Naive thymus-derived CD4-positive, alpha-beta T cell (primary cell): ENCODE results near the gene FAM83E. TPM values are rescaled to one million over a fixed set of nuclear protein-coding genes. Genes with fewer than 3 reads are reported as not detected.

Experiments
- ATAC-seq: fragments of 150-1000 bp; cut with Tn5 transposase; 2 replicates; pipeline ENCODE4 v1.10.0; 2021; ENCODE audit warnings: mild to moderate bottlenecking, moderate library complexity
- CTCF ChIA-PET: fragments of 350-600 bp; sonication (Branson Sonifier 250); formaldehyde crosslinking; loops from one replicate; lab custom pipeline; 2021; ENCODE audit warnings: antibody characterized with exemption; lab: Charles Lee
- POLR2A ChIA-PET: fragments of 350-600 bp; sonication (Branson Sonifier 250); formaldehyde crosslinking; loops from one replicate; lab custom pipeline; 2021; ENCODE audit warnings: antibody characterized with exemption, inconsistent platforms; lab: Charles Lee
- DNase-seq, 9 donors: peaks; one replicate each; pipeline versions ENCODE4 v3.0.0 to v3.0.0-alpha.2; 2020 to 2022; ENCODE audit warnings: mixed read lengths in 1 of 9
- H3K27ac ChIP-seq: one replicate; pipeline ENCODE4 v1.7.0; 2013; ENCODE audit warnings: mild to moderate bottlenecking, low read depth, low read length, moderate library complexity
- H3K27me3 ChIP-seq, 2 donors: one replicate each; pipeline ENCODE4 v1.7.0; 2013; ENCODE audit warnings: low read length in 2 of 2, mild to moderate bottlenecking in 2 of 2, moderate library complexity in 2 of 2; ENCODE audit not compliant: control insufficient read depth in 2 of 2, insufficient read depth in 2 of 2
- H3K36me3 ChIP-seq, 3 experiments: 1 replicate in 2 of 3; 2 replicates in 1 of 3; pipeline ENCODE4 v1.7.0; 2013; ENCODE audit warnings: low read length in 3 of 3, mild to moderate bottlenecking in 3 of 3, moderate library complexity in 1 of 3; ENCODE audit not compliant: insufficient read depth in 3 of 3, control insufficient read depth in 2 of 3
- H3K4me1 ChIP-seq, 2 donors: one replicate each; pipeline ENCODE4 v1.7.0; 2013; ENCODE audit warnings: low read length in 2 of 2, mild to moderate bottlenecking in 2 of 2, moderate library complexity in 1 of 2; ENCODE audit not compliant: control insufficient read depth in 2 of 2, insufficient read depth in 2 of 2
- H3K4me3 ChIP-seq: 2 replicates; pipeline ENCODE4 v1.7.0; 2013; ENCODE audit warnings: mild to moderate bottlenecking, low read length
- H3K9me3 ChIP-seq, 3 experiments: 1 replicate in 2 of 3; 2 replicates in 1 of 3; pipeline ENCODE4 v1.7.0; 2013; ENCODE audit warnings: low read length in 3 of 3; ENCODE audit not compliant: control insufficient read depth in 2 of 3
- H3K27ac Mint-ChIP-seq, 9 donors: one replicate each; pipeline ENCODE4 v1.8.0; 2020 to 2022; ENCODE audit warnings: mixed read lengths in 9 of 9, mild to moderate bottlenecking in 8 of 9, moderate library complexity in 5 of 9, inconsistent platforms in 2 of 9
- H3K27me3 Mint-ChIP-seq, 5 donors: one replicate each; pipeline ENCODE4 v1.8.0; 2021 to 2022; ENCODE audit warnings: mixed read lengths in 5 of 5, mild to moderate bottlenecking in 1 of 5
- H3K36me3 Mint-ChIP-seq, 5 donors: one replicate each; pipeline ENCODE4 v1.8.0; 2020 to 2022; ENCODE audit warnings: mixed read lengths in 5 of 5, mild to moderate bottlenecking in 3 of 5, inconsistent platforms in 1 of 5
- H3K4me1 Mint-ChIP-seq, 7 donors: one replicate each; pipeline ENCODE4 v1.8.0; 2020 to 2022; ENCODE audit warnings: mixed read lengths in 7 of 7, mild to moderate bottlenecking in 3 of 7, inconsistent platforms in 1 of 7
- H3K4me3 Mint-ChIP-seq, 10 donors: one replicate each; pipeline ENCODE4 v1.8.0; 2020 to 2022; ENCODE audit warnings: mild to moderate bottlenecking in 10 of 10, mixed read lengths in 10 of 10, moderate library complexity in 6 of 10, inconsistent platforms in 2 of 10
- H3K9me3 Mint-ChIP-seq, 11 donors: one replicate each; pipeline ENCODE4 v1.8.0; 2020 to 2022; ENCODE audit warnings: mixed read lengths in 11 of 11, mild to moderate bottlenecking in 4 of 11, inconsistent platforms in 1 of 11, moderate library complexity in 1 of 11
- intact Hi-C, 2 donors: fragments of 100-400 bp; cut with micrococcal nuclease; formaldehyde crosslinking; loops; one replicate each; pipeline ENCODE4 v1.15.1; 2023
- polyA plus RNA-seq, 2 donors: library from polyadenylated mRNA; unstranded; fragments of 300-500 nt; fragmentation: Illumina TruSeq; gene quantifications; one replicate each; pipeline ENCODE4 v1.2.3, GENCODE V29; 2021
- total RNA-seq, 6 experiments: library from RNA in 5 of 6; stranded (reverse) in 5 of 6; gene quantifications; 1 replicate in 5 of 6; 2 replicates in 1 of 6; pipeline ENCODE4 v1.2.3 and lab custom pipeline; 2021 to 2026

Gene FAM83E
- total and polyA plus RNA-seq, 7 experiments from 2014 or later: 0.66 to 3.7 (median 2.4) TPM; not detected in 2

- POLR2A ChIA-PET: no interaction called here
- no peak overlapping the region for H3K27ac ChIP-seq
- no peaks in the 10 kb centered on the region for H3K27me3 ChIP-seq
- Mint-ChIP-seq H3K9me3 (no peaks in the 10 kb centered on the region), H3K36me3 (no peaks in the 10 kb centered on the region), H3K4me1 (no peaks in the 10 kb centered on the region), H3K27me3 (peaks cover 0 to 12% (median 3%) of the 10 kb centered on the region in 5 donors), H3K27ac (no peak overlapping the region), H3K4me3 (no peak overlapping the region)
- no peaks in the 10 kb centered on the region for H3K9me3 ChIP-seq
- no peak overlapping the region for H3K4me3 ChIP-seq
- DNase-seq (no peak), ATAC-seq (no peak)
- CTCF ChIA-PET: no interaction called here
- intact Hi-C loops: no loop called here
- H3K36me3 ChIP-seq: no peaks in the 10 kb centered on the region
- H3K4me1 ChIP-seq: no peaks in the 10 kb centered on the region
These were observed 49.8 kb downstream of the FAM83E start for GRCh38 chr19:48565090-48565489.

Other genes starting within 250 kb of the FAM83E start
- gene KDELR1, start 223.5 kb downstream of the FAM83E start, total RNA-seq: 10 to 100 TPM; 42.7 to 73.9 (median 52.3) TPM
- 10 to 100 TPM; 22.2 to 24.3 TPM for gene KDELR1, start 223.5 kb downstream of the FAM83E start, polyA plus RNA-seq
- under 1 TPM; 0.08 to 0.39 (median 0.11) TPM for gene GRIN2D, start 221.4 kb downstream of the FAM83E start, total RNA-seq
- not detected for gene GRIN2D, start 221.4 kb downstream of the FAM83E start, polyA plus RNA-seq
- gene GRWD1, start 169.1 kb downstream of the FAM83E start, total RNA-seq: 10 to 100 TPM; 26.1 to 45.8 (median 36.3) TPM
- gene GRWD1, start 169.1 kb downstream of the FAM83E start, polyA plus RNA-seq: 10 to 100 TPM; 42.8 to 51.6 TPM
- 1 to 10 TPM; 1.5 to 3.9 (median 2.4) TPM for gene KCNJ14, start 159.5 kb downstream of the FAM83E start, total RNA-seq
- under 1 TPM; 0.05 to 0.21 TPM for gene KCNJ14, start 159.5 kb downstream of the FAM83E start, polyA plus RNA-seq
- gene CYTH2, start 145.7 kb downstream of the FAM83E start, total RNA-seq: 10 to 100 TPM; 41.0 to 82.1 (median 54.9) TPM
- gene CYTH2, start 145.7 kb downstream of the FAM83E start, polyA plus RNA-seq: 10 to 100 TPM; 23.6 to 37.3 TPM
- gene LMTK3, start 103.2 kb downstream of the FAM83E start, total RNA-seq: 10 to 100 TPM in 4 of 5 experiments, 1 to 10 TPM in 1; 5.3 to 21.4 (median 19.2) TPM
- gene LMTK3, start 103.2 kb downstream of the FAM83E start, polyA plus RNA-seq: under 1 TPM in 1 of 2 donors, not detected in 1; 0.03 TPM
- gene SULT2B1, start 62.9 kb downstream of the FAM83E start, total RNA-seq: not detected
- gene SULT2B1, start 62.9 kb downstream of the FAM83E start, polyA plus RNA-seq: under 1 TPM in 1 of 2 donors, not detected in 1; 0.41 TPM
- gene SPACA4, start 8.3 kb downstream of the FAM83E start, total RNA-seq: not detected
- not detected for gene SPACA4, start 8.3 kb downstream of the FAM83E start, polyA plus RNA-seq
- 1,000 to 10,000 TPM; 1,570 to 2,826 (median 2,745) TPM for gene RPL18, start 4.1 kb upstream of the FAM83E start, total RNA-seq
- gene RPL18, start 4.1 kb upstream of the FAM83E start, polyA plus RNA-seq: 1,000 to 10,000 TPM; 2,813 to 2,817 TPM
- gene SPHK2, start 4.4 kb upstream of the FAM83E start, total RNA-seq: 10 to 100 TPM; 20.1 to 34.7 (median 30.5) TPM
- gene SPHK2, start 4.4 kb upstream of the FAM83E start, polyA plus RNA-seq: 10 to 100 TPM; 11.2 to 11.7 TPM
- 10 to 100 TPM; 11.9 to 79.9 (median 33.2) TPM for gene DBP, start 22.3 kb upstream of the FAM83E start, total RNA-seq
- gene DBP, start 22.3 kb upstream of the FAM83E start, polyA plus RNA-seq: 100 to 1,000 TPM in 1 of 2 donors, 10 to 100 TPM in 1; 61.7 to 130 TPM
- 10 to 100 TPM in 4 of 5 experiments, 1 to 10 TPM in 1; 7.5 to 20.5 (median 12.5) TPM for gene CA11, start 31.1 kb upstream of the FAM83E start, total RNA-seq
- 1 to 10 TPM; 6.3 to 8.0 TPM for gene CA11, start 31.1 kb upstream of the FAM83E start, polyA plus RNA-seq
- gene NTN5, start 57.9 kb upstream of the FAM83E start, total RNA-seq: 1 to 10 TPM in 4 of 5 experiments, under 1 TPM in 1; 0.99 to 5.9 (median 3.0) TPM
- gene NTN5, start 57.9 kb upstream of the FAM83E start, polyA plus RNA-seq: under 1 TPM; 0.41 to 0.59 TPM
- gene FUT2, start 80.9 kb upstream of the FAM83E start, total RNA-seq: not detected
- under 1 TPM; 0.09 to 0.78 TPM for gene FUT2, start 80.9 kb upstream of the FAM83E start, polyA plus RNA-seq
- 1 to 10 TPM in 3 of 5 experiments, under 1 TPM in 2; 0.80 to 2.1 (median 1.3) TPM for gene MAMSTR, start 104.6 kb upstream of the FAM83E start, total RNA-seq
- gene MAMSTR, start 104.6 kb upstream of the FAM83E start, polyA plus RNA-seq: under 1 TPM; 0.25 to 0.87 TPM
- under 1 TPM in 2 of 5 experiments, not detected in 3; 0.12 to 0.21 TPM for gene RASIP1, start 125.5 kb upstream of the FAM83E start, total RNA-seq
- under 1 TPM; 0.12 to 0.65 TPM for gene RASIP1, start 125.5 kb upstream of the FAM83E start, polyA plus RNA-seq
- gene IZUMO1, start 131.8 kb upstream of the FAM83E start, total RNA-seq: not detected
- not detected for gene IZUMO1, start 131.8 kb upstream of the FAM83E start, polyA plus RNA-seq
- under 1 TPM in 1 of 5 experiments, not detected in 4; 0.17 TPM for gene FUT1, start 137.6 kb upstream of the FAM83E start, total RNA-seq
- gene FUT1, start 137.6 kb upstream of the FAM83E start, polyA plus RNA-seq: not detected
- gene FGF21, start 140.4 kb upstream of the FAM83E start, total RNA-seq: not detected
- gene FGF21, start 140.4 kb upstream of the FAM83E start, polyA plus RNA-seq: not detected
- 10 to 100 TPM; 16.7 to 53.1 (median 22.5) TPM for gene BCAT2, start 196.0 kb upstream of the FAM83E start, total RNA-seq
- 10 to 100 TPM; 25.5 to 30.9 TPM for gene BCAT2, start 196.0 kb upstream of the FAM83E start, polyA plus RNA-seq
- 1 to 10 TPM in 2 of 5 experiments, under 1 TPM in 2, not detected in 1; 0.38 to 2.9 (median 1.2) TPM for gene HSD17B14, start 221.4 kb upstream of the FAM83E start, total RNA-seq
- 1 to 10 TPM in 1 of 2 donors, under 1 TPM in 1; 0.66 to 1.7 TPM for gene HSD17B14, start 221.4 kb upstream of the FAM83E start, polyA plus RNA-seq